ENCODE measurements around the gene ZNF783. TPM values are rescaled to one million over a fixed set of nuclear protein-coding genes. Genes with fewer than 3 reads are reported as not detected.
A peak's percentile ranks its signal among the peaks of the same experiment; 100 is the strongest.

The ZNF783 gene
- total and polyA plus RNA-seq, 2 of the 8 experiments (the other 6 are each of a cell fraction or from before 2014, with no cell fraction given) = 7.3 to 8.2 TPM

GRCh38 chr7:149310113-149310836, 48.3 kb downstream of the ZNF783 start:
- 87% methylated on average over 3 of the region's 3 CpGs; no CpG with 5 or more reads in 1 of the 2 experiments for whole genome bisulfite sequencing, 2 experiments (ENCODE audit: extremely low coverage in 1 of 2, insufficient coverage in 1 of 2, insufficient read length in 1 of 2, insufficient replicate concordance in 2 of 2, low coverage in 1 of 2, low lambda C conversion rate in 2 of 2, missing lambda C conversion rate in 1 of 2)
- CTCF ChIA-PET (ENCODE audit: partially characterized antibody) = interaction anchor here (0.7 to 6.8 kb wide), 35 partner anchors 8 to 185 kb away, joined by 3 to 82 read pairs (median 4); partner anchors contain the start of genes ZNF777 and ZNF783
- H2BK120ac ChIP-seq (replicated peaks; ENCODE audit: low read depth, low read length) = no peak overlapping the region
- no peak overlapping the region for H3K56ac ChIP-seq (replicated peaks; ENCODE audit: insufficient read length, low read depth, low read length)
- H3K9me3 ChIP-seq (ENCODE audit: insufficient read depth in 2 of 2, low read depth in 1 of 2, low read length in 1 of 2) = no peaks in the 10 kb centered on the region
- FAIRE-seq (peak; percentile 81), DNase-seq (ENCODE audit: low read depth in 1 of 2, low spot score in 2 of 2) (no peak)
- no peak overlapping the region for H3K18ac ChIP-seq (ENCODE audit: extremely low read depth, low read length)
- no peaks in the 10 kb centered on the region for H3K79me2 ChIP-seq (ENCODE audit: control insufficient read depth in 1 of 2, insufficient read depth in 2 of 2, low read length in 2 of 2)
- no peak overlapping the region for H2BK20ac ChIP-seq (ENCODE audit: low read length)
- peak; percentile 94 for TF ChIP-seq TBP (IDR thresholded peaks at IDR 0.05; ENCODE audit: low read depth, low read length)
- peak in 2 of 3 experiments; percentile 51 to 68; a peak in 2 of 4 replicates for TF ChIP-seq CTCF (IDR thresholded peaks at IDR 0.05; ENCODE audit: control extremely low read depth in 1 of 3, insufficient read depth in 1 of 3, low read depth in 1 of 3, low read length in 3 of 3)
- no peak for TF ChIP-seq SIN3A (conservative IDR thresholded peaks at IDR 0.05 in 1 of 2, IDR thresholded peaks at IDR 0.05 in 1 of 2; ENCODE audit: low read depth in 1 of 2, low read length in 2 of 2)
- peak; percentile 63 to 66 for TF ChIP-seq RAD21 (IDR thresholded peaks at IDR 0.05 in 1 of 2, conservative IDR thresholded peaks at IDR 0.05 in 1 of 2; ENCODE audit: low read depth in 2 of 2, low read length in 2 of 2)
- peak overlapping the region; percentile 95 for H2AFZ ChIP-seq (ENCODE audit: low read length)
- no peak overlapping the region for H4K5ac ChIP-seq (ENCODE audit: insufficient read length, low read depth, low read length)
- no peak overlapping the region for H4K91ac ChIP-seq (replicated peaks; ENCODE audit: insufficient read length, low read length)
- no peak overlapping the region for H4K8ac ChIP-seq (ENCODE audit: extremely low read depth, insufficient read depth, low read length)
- no peak overlapping the region for H3K4ac ChIP-seq (replicated peaks; ENCODE audit: insufficient read length, low read depth, low read length)
- no peak overlapping the region for H3K23ac ChIP-seq (ENCODE audit: insufficient read length)
- H3K4me2 ChIP-seq (ENCODE audit: insufficient read depth in 1 of 2, low read depth in 2 of 2, low read length in 2 of 2) = no peak overlapping the region
- POLR2A ChIA-PET (ENCODE audit: partially characterized antibody) = interaction anchor here (0.5 to 1.6 kb wide), 6 partner anchors 26 to 150 kb away, joined by 3 to 5 read pairs (median 4); partner anchors contain the start of gene ZNF783
- H3K36me3 ChIP-seq (ENCODE audit: control insufficient read depth in 2 of 4, insufficient read depth in 4 of 4, low read length in 3 of 4) = no peaks in the 10 kb centered on the region
- no peak overlapping the region for H2BK15ac ChIP-seq (ENCODE audit: low read length)
- H3K79me1 ChIP-seq (ENCODE audit: low read depth, low read length) = no peaks in the 10 kb centered on the region
- H3K27ac ChIP-seq (ENCODE audit: low read depth, low read length) = no peak overlapping the region
- H2AK5ac ChIP-seq (ENCODE audit: low read depth, low read length) = no peak overlapping the region
- H4K20me1 ChIP-seq (replicated peaks in 1 of 2; ENCODE audit: control insufficient read depth in 1 of 2, insufficient read depth in 2 of 2, low read length in 2 of 2) = no peaks in the 10 kb centered on the region
- H2BK12ac ChIP-seq (ENCODE audit: low read depth, low read length) = no peak overlapping the region
- no peaks in the 10 kb centered on the region for H3K23me2 ChIP-seq (ENCODE audit: low read depth, low read length)
- no peak overlapping the region for H2BK5ac ChIP-seq (ENCODE audit: low read depth, low read length)
- no peak overlapping the region for H3K9ac ChIP-seq (replicated peaks in 1 of 4; ENCODE audit: extremely low read depth in 1 of 4, low read depth in 3 of 4, low read length in 3 of 4)
- H3K27me3 ChIP-seq (replicated peaks in 1 of 4; ENCODE audit: control insufficient read depth in 3 of 4, extremely low read depth in 1 of 4, insufficient read depth in 3 of 4, low read length in 3 of 4) = no peaks in the 10 kb centered on the region
- H3K14ac ChIP-seq (ENCODE audit: insufficient read length) = no peak overlapping the region
- H3K4me3 ChIP-seq (ENCODE audit: extremely low read depth in 1 of 4, insufficient read depth in 2 of 4, low read depth in 3 of 4, low read length in 4 of 4) = no peak overlapping the region
- no peaks in the 10 kb centered on the region for H3K4me1 ChIP-seq (replicated peaks in 1 of 4; ENCODE audit: control insufficient read depth in 3 of 4, insufficient read depth in 4 of 4, low read length in 3 of 4)

All from H1 (cell line).